GM23338 (cell line): ENCODE results near the gene FYN. TPM values are rescaled to one million over a fixed set of nuclear protein-coding genes. Genes with fewer than 3 reads are reported as not detected.

Experiments
- EZH2 ChIP-seq: fragments of 200-600 bp; sonication (generic); IDR thresholded peaks from one replicate; pipeline ENCODE4 v1.8.0; 2017; ENCODE audit warnings: antibody characterized with exemption, mild to moderate bottlenecking, low read depth; ENCODE audit not compliant: unreplicated experiment
- JUNB ChIP-seq: IDR thresholded peaks from one replicate; pipeline ENCODE4 v1.6.1; 2016; ENCODE audit warnings: antibody characterized with exemption; ENCODE audit not compliant: unreplicated experiment
- NANOG ChIP-seq: IDR thresholded peaks from 2 replicates; pipeline ENCODE4 v1.6.1; 2016; ENCODE audit warnings: antibody characterized with exemption, borderline replicate concordance
- polyA plus RNA-seq: library from polyadenylated mRNA; unstranded; fragments of >200 nt; fragmentation: Nextera tagmentation; extraction: Ambion mirVana; gene quantifications from 2 replicates; pipeline ENCODE4 v1.2.1, GENCODE V29; 2016
- total RNA-seq: library from RNA; depleted of rRNA; stranded (reverse); fragments of >200 nt; shearing (Covaris generic); gene quantifications from 2 replicates; pipeline ENCODE4 v1.2.3, GENCODE V29; 2014
- TF ChIP-seq, protein P1 (sequence below): fragments of 250-450 bp; sonication (Bioruptor Pico); IDR thresholded peaks from 2 replicates; pipeline ENCODE4 v1.5.0; 2020; ENCODE audit warnings: mild to moderate bottlenecking, moderate library complexity
- TF ChIP-seq, protein P2 (sequence below): IDR thresholded peaks from 2 replicates; pipeline ENCODE4 v1.6.1; 2016; ENCODE audit warnings: antibody characterized with exemption
- TF ChIP-seq, protein P3 (sequence below): IDR thresholded peaks from one replicate; pipeline ENCODE4 v1.6.1; 2018; ENCODE audit warnings: antibody characterized with exemption; ENCODE audit not compliant: unreplicated experiment

Gene FYN
- total and polyA plus RNA-seq, 2 experiments from 2014 or later, result 46.8 to 143 TPM

DNA sequence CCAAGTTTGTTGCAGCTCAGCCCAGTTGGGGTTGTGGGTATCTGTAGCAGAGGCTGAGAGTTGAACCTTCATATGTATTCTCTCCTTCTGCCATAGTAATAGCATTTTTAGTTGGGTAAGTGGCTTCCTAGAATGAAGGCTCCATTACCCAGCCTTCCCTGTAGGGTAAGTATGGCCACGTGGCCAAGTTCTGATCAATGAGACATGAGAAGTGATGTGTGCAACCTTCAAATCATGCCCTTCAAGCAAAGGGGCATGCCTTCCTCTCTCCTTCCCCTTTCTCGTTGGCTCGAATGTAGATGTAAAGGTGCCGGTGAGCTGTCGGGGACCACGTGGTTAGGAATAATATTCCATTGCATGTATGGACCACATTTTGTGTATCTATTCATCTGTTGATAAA is 254.8 kb downstream of the FYN start (continued):
- TF ChIP-seq, protein P1, sequence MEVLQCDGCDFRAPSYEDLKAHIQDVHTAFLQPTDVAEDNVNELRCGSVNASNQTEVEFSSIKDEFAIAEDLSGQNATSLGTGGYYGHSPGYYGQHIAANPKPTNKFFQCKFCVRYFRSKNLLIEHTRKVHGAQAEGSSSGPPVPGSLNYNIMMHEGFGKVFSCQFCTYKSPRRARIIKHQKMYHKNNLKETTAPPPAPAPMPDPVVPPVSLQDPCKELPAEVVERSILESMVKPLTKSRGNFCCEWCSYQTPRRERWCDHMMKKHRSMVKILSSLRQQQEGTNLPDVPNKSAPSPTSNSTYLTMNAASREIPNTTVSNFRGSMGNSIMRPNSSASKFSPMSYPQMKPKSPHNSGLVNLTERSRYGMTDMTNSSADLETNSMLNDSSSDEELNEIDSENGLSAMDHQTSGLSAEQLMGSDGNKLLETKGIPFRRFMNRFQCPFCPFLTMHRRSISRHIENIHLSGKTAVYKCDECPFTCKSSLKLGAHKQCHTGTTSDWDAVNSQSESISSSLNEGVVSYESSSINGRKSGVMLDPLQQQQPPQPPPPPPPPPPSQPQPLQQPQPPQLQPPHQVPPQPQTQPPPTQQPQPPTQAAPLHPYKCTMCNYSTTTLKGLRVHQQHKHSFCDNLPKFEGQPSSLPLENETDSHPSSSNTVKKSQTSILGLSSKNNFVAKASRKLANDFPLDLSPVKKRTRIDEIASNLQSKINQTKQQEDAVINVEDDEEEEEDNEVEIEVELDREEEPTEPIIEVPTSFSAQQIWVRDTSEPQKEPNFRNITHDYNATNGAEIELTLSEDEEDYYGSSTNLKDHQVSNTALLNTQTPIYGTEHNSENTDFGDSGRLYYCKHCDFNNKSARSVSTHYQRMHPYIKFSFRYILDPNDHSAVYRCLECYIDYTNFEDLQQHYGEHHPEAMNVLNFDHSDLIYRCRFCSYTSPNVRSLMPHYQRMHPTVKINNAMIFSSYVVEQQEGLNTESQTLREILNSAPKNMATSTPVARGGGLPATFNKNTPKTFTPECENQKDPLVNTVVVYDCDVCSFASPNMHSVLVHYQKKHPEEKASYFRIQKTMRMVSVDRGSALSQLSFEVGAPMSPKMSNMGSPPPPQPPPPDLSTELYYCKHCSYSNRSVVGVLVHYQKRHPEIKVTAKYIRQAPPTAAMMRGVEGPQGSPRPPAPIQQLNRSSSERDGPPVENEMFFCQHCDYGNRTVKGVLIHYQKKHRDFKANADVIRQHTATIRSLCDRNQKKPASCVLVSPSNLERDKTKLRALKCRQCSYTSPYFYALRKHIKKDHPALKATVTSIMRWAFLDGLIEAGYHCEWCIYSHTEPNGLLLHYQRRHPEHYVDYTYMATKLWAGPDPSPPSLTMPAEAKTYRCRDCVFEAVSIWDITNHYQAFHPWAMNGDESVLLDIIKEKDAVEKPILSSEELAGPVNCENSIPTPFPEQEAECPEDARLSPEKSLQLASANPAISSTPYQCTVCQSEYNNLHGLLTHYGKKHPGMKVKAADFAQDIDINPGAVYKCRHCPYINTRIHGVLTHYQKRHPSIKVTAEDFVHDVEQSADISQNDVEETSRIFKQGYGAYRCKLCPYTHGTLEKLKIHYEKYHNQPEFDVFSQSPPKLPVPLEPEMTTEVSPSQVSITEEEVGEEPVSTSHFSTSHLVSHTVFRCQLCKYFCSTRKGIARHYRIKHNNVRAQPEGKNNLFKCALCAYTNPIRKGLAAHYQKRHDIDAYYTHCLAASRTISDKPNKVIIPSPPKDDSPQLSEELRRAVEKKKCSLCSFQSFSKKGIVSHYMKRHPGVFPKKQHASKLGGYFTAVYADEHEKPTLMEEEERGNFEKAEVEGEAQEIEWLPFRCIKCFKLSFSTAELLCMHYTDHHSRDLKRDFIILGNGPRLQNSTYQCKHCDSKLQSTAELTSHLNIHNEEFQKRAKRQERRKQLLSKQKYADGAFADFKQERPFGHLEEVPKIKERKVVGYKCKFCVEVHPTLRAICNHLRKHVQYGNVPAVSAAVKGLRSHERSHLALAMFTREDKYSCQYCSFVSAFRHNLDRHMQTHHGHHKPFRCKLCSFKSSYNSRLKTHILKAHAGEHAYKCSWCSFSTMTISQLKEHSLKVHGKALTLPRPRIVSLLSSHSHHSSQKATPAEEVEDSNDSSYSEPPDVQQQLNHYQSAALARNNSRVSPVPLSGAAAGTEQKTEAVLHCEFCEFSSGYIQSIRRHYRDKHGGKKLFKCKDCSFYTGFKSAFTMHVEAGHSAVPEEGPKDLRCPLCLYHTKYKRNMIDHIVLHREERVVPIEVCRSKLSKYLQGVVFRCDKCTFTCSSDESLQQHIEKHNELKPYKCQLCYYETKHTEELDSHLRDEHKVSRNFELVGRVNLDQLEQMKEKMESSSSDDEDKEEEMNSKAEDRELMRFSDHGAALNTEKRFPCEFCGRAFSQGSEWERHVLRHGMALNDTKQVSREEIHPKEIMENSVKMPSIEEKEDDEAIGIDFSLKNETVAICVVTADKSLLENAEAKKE (CRISPR knock-in tag), result no peak
- TF ChIP-seq, protein P2, sequence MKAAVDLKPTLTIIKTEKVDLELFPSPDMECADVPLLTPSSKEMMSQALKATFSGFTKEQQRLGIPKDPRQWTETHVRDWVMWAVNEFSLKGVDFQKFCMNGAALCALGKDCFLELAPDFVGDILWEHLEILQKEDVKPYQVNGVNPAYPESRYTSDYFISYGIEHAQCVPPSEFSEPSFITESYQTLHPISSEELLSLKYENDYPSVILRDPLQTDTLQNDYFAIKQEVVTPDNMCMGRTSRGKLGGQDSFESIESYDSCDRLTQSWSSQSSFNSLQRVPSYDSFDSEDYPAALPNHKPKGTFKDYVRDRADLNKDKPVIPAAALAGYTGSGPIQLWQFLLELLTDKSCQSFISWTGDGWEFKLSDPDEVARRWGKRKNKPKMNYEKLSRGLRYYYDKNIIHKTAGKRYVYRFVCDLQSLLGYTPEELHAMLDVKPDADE, result no peak
- TF ChIP-seq JUNB (no peak), NANOG (no peak), EZH2 (no peak)
- TF ChIP-seq, protein P3, sequence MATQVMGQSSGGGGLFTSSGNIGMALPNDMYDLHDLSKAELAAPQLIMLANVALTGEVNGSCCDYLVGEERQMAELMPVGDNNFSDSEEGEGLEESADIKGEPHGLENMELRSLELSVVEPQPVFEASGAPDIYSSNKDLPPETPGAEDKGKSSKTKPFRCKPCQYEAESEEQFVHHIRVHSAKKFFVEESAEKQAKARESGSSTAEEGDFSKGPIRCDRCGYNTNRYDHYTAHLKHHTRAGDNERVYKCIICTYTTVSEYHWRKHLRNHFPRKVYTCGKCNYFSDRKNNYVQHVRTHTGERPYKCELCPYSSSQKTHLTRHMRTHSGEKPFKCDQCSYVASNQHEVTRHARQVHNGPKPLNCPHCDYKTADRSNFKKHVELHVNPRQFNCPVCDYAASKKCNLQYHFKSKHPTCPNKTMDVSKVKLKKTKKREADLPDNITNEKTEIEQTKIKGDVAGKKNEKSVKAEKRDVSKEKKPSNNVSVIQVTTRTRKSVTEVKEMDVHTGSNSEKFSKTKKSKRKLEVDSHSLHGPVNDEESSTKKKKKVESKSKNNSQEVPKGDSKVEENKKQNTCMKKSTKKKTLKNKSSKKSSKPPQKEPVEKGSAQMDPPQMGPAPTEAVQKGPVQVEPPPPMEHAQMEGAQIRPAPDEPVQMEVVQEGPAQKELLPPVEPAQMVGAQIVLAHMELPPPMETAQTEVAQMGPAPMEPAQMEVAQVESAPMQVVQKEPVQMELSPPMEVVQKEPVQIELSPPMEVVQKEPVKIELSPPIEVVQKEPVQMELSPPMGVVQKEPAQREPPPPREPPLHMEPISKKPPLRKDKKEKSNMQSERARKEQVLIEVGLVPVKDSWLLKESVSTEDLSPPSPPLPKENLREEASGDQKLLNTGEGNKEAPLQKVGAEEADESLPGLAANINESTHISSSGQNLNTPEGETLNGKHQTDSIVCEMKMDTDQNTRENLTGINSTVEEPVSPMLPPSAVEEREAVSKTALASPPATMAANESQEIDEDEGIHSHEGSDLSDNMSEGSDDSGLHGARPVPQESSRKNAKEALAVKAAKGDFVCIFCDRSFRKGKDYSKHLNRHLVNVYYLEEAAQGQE, result no peak
